HepG2 (cell line): ENCODE data around the gene INAFM1.
A peak's percentile ranks its signal among the peaks of the same experiment; 100 is the strongest.

ENCODE experiments used
- CHD2 ChIP-seq: IDR thresholded peaks from 2 replicates; pipeline ENCODE4 v1.6.1; 2011; ENCODE audit warnings: low read depth, low read length, improper control_type of control experiment
- NR2C2 ChIP-seq: sonication (generic); formaldehyde crosslinking; IDR thresholded peaks from 2 replicates; pipeline ENCODE4 v1.4.0; 2020; ENCODE audit warnings: missing genetic modification reagents, mild to moderate bottlenecking, moderate library complexity, borderline replicate concordance
- ZKSCAN8 ChIP-seq: IDR thresholded peaks from 2 replicates; pipeline ENCODE4 v1.6.1; 2016; ENCODE audit warnings: borderline replicate concordance, missing genetic modification reagents, missing compliant biosample characterization
- ZNF207 ChIP-seq: fragments of 450-650 bp; IDR thresholded peaks from 2 replicates; pipeline ENCODE4 v1.6.1; 2016; ENCODE audit warnings: antibody characterized with exemption, borderline replicate concordance
- ZNF224 ChIP-seq: sonication (generic); formaldehyde crosslinking; IDR thresholded peaks from 2 replicates; pipeline ENCODE4 v1.5.0; 2020; ENCODE audit warnings: mild to moderate bottlenecking, missing genetic modification reagents
- TF ChIP-seq, protein P1 (sequence below): sonication (generic); formaldehyde crosslinking; IDR thresholded peaks from 2 replicates; pipeline ENCODE4 v1.5.0; 2020; ENCODE audit warnings: mild to moderate bottlenecking, missing genetic modification reagents, moderate library complexity
- TF ChIP-seq, protein P2 (sequence below): IDR thresholded peaks from 2 replicates; pipeline ENCODE4 v1.6.1; 2016; ENCODE audit warnings: missing genetic modification reagents, missing compliant biosample characterization

DNA sequence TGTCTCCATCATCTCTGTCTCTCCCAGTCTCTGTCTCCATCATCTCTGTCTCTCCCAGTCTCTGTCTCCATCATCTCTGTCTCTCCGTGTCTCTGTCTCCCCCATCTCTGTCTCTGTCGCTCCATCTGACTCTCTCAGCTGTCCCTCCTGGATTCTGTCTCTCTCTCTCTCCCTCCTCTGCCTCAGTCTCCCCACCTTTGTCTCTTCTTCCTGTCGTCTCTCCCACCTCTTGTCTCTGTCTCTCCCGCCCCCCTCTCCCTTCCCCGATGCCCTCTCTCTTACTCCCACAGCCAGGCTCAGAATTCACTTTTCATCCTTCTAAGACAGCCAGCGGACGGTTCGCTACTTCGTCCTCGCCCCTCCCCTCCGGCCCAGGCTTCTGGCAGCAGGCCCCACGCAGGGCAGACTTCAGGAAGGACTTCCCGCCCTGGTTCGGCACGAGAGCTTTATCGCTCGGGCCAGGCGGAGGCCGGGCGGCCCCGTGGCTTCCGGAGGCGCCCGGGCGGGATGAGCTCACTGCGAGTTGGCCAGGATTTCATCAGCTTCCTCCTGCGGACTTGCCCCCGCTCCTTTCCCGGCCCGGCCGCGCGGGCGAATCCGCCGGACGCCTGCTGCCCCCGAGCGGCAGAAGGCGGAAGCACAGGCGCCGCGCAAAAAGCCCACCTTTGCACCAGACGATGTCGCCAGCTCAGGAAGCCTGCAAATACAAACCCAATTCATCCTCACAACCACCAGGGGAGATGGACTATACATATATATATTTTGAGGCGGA is 30.7 kb upstream of the INAFM1 start:
- TF ChIP-seq ZKSCAN8 (CRISPR knock-in tag) (peak; percentile 57; the same call in 1 of the 2 replicates), ZNF224 (CRISPR knock-in tag) (no peak), CHD2 (no peak), ZNF207 (no peak), NR2C2 (CRISPR knock-in tag) (peak; percentile 61; the same call in 1 of the 2 replicates)
- TF ChIP-seq, protein P1, sequence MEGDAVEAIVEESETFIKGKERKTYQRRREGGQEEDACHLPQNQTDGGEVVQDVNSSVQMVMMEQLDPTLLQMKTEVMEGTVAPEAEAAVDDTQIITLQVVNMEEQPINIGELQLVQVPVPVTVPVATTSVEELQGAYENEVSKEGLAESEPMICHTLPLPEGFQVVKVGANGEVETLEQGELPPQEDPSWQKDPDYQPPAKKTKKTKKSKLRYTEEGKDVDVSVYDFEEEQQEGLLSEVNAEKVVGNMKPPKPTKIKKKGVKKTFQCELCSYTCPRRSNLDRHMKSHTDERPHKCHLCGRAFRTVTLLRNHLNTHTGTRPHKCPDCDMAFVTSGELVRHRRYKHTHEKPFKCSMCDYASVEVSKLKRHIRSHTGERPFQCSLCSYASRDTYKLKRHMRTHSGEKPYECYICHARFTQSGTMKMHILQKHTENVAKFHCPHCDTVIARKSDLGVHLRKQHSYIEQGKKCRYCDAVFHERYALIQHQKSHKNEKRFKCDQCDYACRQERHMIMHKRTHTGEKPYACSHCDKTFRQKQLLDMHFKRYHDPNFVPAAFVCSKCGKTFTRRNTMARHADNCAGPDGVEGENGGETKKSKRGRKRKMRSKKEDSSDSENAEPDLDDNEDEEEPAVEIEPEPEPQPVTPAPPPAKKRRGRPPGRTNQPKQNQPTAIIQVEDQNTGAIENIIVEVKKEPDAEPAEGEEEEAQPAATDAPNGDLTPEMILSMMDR (CRISPR knock-in tag) = peak; percentile 98
- TF ChIP-seq, protein P2, sequence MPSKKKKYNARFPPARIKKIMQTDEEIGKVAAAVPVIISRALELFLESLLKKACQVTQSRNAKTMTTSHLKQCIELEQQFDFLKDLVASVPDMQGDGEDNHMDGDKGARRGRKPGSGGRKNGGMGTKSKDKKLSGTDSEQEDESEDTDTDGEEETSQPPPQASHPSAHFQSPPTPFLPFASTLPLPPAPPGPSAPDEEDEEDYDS (CRISPR knock-in tag) = peak; percentile 53; the same call in 1 of the 2 replicates
